Neural cell (in vitro differentiated cells): ENCODE results near the gene NHS. TPM values are rescaled to one million over a fixed set of nuclear protein-coding genes. Genes with fewer than 3 reads are reported as not detected.

Experiments
- H2AFZ ChIP-seq: fragments of 200-600, 300-800 bp; sonication (generic), shearing (Covaris generic); 2 replicates; pipeline ENCODE4 v1.6.0; 2014; ENCODE audit warnings: low read depth, mild to moderate bottlenecking, antibody characterized with exemption, low read length, moderate library complexity
- H3F3A ChIP-seq: fragments of 200-600 bp; shearing (Covaris generic); 2 replicates; pipeline ENCODE4 v1.6.1; 2016; ENCODE audit warnings: mild to moderate bottlenecking, moderate library complexity, mixed read lengths, antibody characterized with exemption, low read length; ENCODE audit not compliant: insufficient read depth, poor library complexity, severe bottlenecking
- H3K27ac ChIP-seq: fragments of 200-600, 300-800 bp; sonication (generic), shearing (Covaris generic); 2 replicates; pipeline ENCODE4 v1.5.1; 2014; ENCODE audit warnings: mild to moderate bottlenecking, low read length, moderate library complexity
- H3K27me3 ChIP-seq: fragments of 300-800, 200-600 bp; sonication (generic), shearing (Covaris generic); 2 replicates; pipeline ENCODE4 v1.6.0; 2014; ENCODE audit warnings: mild to moderate bottlenecking, low read depth, low read length, moderate library complexity; ENCODE audit not compliant: insufficient read depth
- H3K36me3 ChIP-seq: fragments of 300-800, 200-600 bp; sonication (generic), shearing (Covaris generic); 2 replicates; pipeline ENCODE4 v1.5.1; 2014; ENCODE audit warnings: mild to moderate bottlenecking, antibody characterized with exemption, low read length, moderate library complexity; ENCODE audit not compliant: insufficient read depth
- H3K4me2 ChIP-seq: fragments of 300-800, 200-600 bp; sonication (generic), shearing (Covaris generic); 2 replicates; pipeline ENCODE4 v1.6.0; 2014; ENCODE audit warnings: mild to moderate bottlenecking, low read length
- H3K4me3 ChIP-seq: fragments of 300-800, 200-600 bp; sonication (generic), shearing (Covaris generic); 2 replicates; pipeline ENCODE4 v1.5.1; 2014; ENCODE audit warnings: mild to moderate bottlenecking, low read length, moderate library complexity
- H3K79me2 ChIP-seq: fragments of 200-600 bp; shearing (Covaris generic); replicated peaks from 2 replicates; pipeline ENCODE4 v1.6.0; 2014; ENCODE audit warnings: mild to moderate bottlenecking, low read length, moderate library complexity; ENCODE audit not compliant: insufficient read depth
- H3K9ac ChIP-seq: fragments of 300-800, 200-600 bp; sonication (generic), shearing (Covaris generic); 2 replicates; pipeline ENCODE4 v1.6.1; 2016; ENCODE audit warnings: mild to moderate bottlenecking, low read length, mixed read lengths
- H3K9me2 ChIP-seq: fragments of 200-600 bp; shearing (Covaris generic); 2 replicates; pipeline ENCODE4 v1.6.1; 2016; ENCODE audit warnings: mild to moderate bottlenecking, low read length, mixed read lengths; ENCODE audit not compliant: insufficient read depth
- H3K9me3 ChIP-seq: fragments of 200-600, 300-800 bp; sonication (generic), shearing (Covaris generic); 2 replicates; pipeline ENCODE4 v1.6.1; 2016; ENCODE audit warnings: mild to moderate bottlenecking, mixed run types, low read length, moderate library complexity, mixed read lengths
- H4K20me1 ChIP-seq: fragments of 200-600 bp; shearing (Covaris generic); 2 replicates; pipeline ENCODE4 v1.6.1; 2016; ENCODE audit warnings: mild to moderate bottlenecking, mixed run types; ENCODE audit not compliant: insufficient read depth
- CTCF ChIP-seq: fragments of 450-650 bp; IDR thresholded peaks from 2 replicates; pipeline ENCODE4 v1.5.1; 2014; ENCODE audit warnings: antibody characterized with exemption, mild to moderate bottlenecking, moderate library complexity; ENCODE audit not compliant: poor library complexity, severe bottlenecking
- EP300 ChIP-seq: fragments of 450-650 bp; conservative IDR thresholded peaks from 2 replicates; pipeline ENCODE4 v1.6.1; 2014; ENCODE audit warnings: antibody characterized with exemption, mild to moderate bottlenecking, moderate library complexity; ENCODE audit not compliant: poor library complexity, severe bottlenecking
- EZH2 ChIP-seq: fragments of 200-600, 300-800 bp; shearing (Covaris generic), sonication (generic); IDR thresholded peaks from 2 replicates; pipeline ENCODE4 v1.6.1; 2014; ENCODE audit warnings: antibody characterized with exemption, low read length, borderline replicate concordance, mild to moderate bottlenecking; ENCODE audit not compliant: insufficient read depth, poor library complexity, severe bottlenecking
- MXI1 ChIP-seq: fragments of 450-650 bp; conservative IDR thresholded peaks from 2 replicates; pipeline ENCODE4 v1.6.1; 2014; ENCODE audit warnings: antibody characterized with exemption, mild to moderate bottlenecking; ENCODE audit not compliant: poor library complexity, severe bottlenecking
- POLR2AphosphoS5 ChIP-seq: IDR thresholded peaks from 2 replicates; pipeline ENCODE4 v1.6.1; 2012
- RAD21 ChIP-seq: fragments of 450-650 bp; conservative IDR thresholded peaks from 2 replicates; pipeline ENCODE4 v1.6.1; 2014; ENCODE audit warnings: antibody characterized with exemption, mild to moderate bottlenecking, moderate library complexity
- REST ChIP-seq: IDR thresholded peaks from 2 replicates; pipeline ENCODE4 v1.6.1; 2012; ENCODE audit warnings: borderline replicate concordance
- SMC3 ChIP-seq: fragments of 450-650 bp; conservative IDR thresholded peaks from 2 replicates; pipeline ENCODE4 v1.6.1; 2014; ENCODE audit warnings: antibody characterized with exemption, mild to moderate bottlenecking, moderate library complexity; ENCODE audit not compliant: poor library complexity
- TAF1 ChIP-seq: IDR thresholded peaks from 2 replicates; pipeline ENCODE4 v1.6.1; 2012; ENCODE audit warnings: low read depth
- polyA plus RNA-seq: library from polyadenylated mRNA; depleted of rRNA; stranded (reverse); fragments of >200 nt; gene quantifications from 2 replicates; pipeline ENCODE4 v1.2.3, GENCODE V29; 2014

Gene NHS
- polyA plus RNA-seq, 1 donor from 2014 or later = 1.9 TPM

GRCh38 chrX:17496407-17496806 lies 121.4 kb downstream of the NHS start:
- TF ChIP-seq RAD21 (no peak), TAF1 (no peak), POLR2AphosphoS5 (no peak), EZH2 (no peak), CTCF (no peak), REST (no peak), MXI1 (no peak), SMC3 (no peak), EP300 (no peak)
- H3K9me2 ChIP-seq = no peaks in the 10 kb centered on the region
- H3F3A ChIP-seq = no peaks in the 10 kb centered on the region
- no peaks in the 10 kb centered on the region for H3K79me2 ChIP-seq
- H3K9ac ChIP-seq = no peak overlapping the region
- H3K27ac ChIP-seq = no peak overlapping the region
- no peaks in the 10 kb centered on the region for H4K20me1 ChIP-seq
- H3K4me3 ChIP-seq = no peak overlapping the region
- no peak overlapping the region for H2AFZ ChIP-seq
- no peaks in the 10 kb centered on the region for H3K27me3 ChIP-seq
- no peak overlapping the region for H3K4me2 ChIP-seq
- no peaks in the 10 kb centered on the region for H3K36me3 ChIP-seq
- H3K9me3 ChIP-seq = no peaks in the 10 kb centered on the region

GRCh38 chrX:17497193-17497592 lies 122.2 kb downstream of the NHS start:
- Histone ChIP-seq H3K4me3 (no peak overlapping the region), H3K36me3 (no peaks in the 10 kb centered on the region), H2AFZ (no peak overlapping the region), H3F3A (no peaks in the 10 kb centered on the region), H3K9me3 (no peaks in the 10 kb centered on the region), H3K9ac (no peak overlapping the region), H3K79me2 (no peaks in the 10 kb centered on the region), H3K4me2 (no peak overlapping the region), H3K9me2 (no peaks in the 10 kb centered on the region), H4K20me1 (no peaks in the 10 kb centered on the region), H3K27me3 (no peaks in the 10 kb centered on the region), H3K27ac (no peak overlapping the region)
- TF ChIP-seq RAD21 = no peak
- TF ChIP-seq POLR2AphosphoS5 = no peak
- no peak for TF ChIP-seq REST
